ENCODE data around the gene PLEKHN1.

The PLEKHN1 gene

DNA sequence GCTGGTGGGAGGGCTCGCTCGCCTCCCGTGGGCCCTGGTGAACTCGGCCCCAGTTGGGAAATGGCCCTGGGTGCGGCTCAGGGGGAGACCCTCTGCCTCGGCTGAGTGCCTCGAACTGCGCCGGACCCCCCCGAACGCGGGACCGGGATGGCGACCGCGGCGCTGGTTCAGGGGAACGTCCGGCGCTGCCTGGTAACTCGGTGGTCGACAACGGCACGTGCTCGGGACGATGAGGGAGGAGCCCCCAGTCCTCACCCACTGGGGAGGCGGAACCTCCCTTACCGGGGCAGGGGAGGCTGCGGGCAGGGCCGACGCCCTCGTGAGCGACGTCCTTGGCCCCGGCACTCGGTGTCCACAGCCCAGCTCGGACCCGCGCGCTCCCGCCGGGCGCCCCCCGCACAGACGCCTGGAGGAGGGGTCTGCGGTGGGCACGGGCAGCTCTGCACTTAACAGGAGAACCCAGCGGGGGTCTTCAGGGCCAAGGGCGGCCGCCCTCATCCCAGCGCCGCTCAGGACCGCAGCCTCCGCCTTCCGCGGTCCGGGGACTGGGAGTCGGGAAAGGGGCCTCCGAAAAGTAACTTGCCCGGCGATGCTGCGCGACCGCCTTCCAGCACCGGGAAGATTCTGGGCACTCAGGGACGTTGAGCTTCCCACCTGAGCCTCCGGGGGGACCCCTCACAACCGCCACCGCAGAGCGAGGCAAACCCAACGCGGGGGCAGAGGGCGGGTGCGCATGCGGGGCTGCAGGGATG, 31.9 kb downstream of the PLEKHN1 start:
- Histone ChIP-seq H3K36me3 (ENCODE audit: control insufficient read depth in 2 of 2, insufficient read depth in 1 of 2, low read length in 2 of 2) (peaks cover 0 to 26% of the 10 kb centered on the region in 2 experiments; a peak in 2 of 3 replicates), H3K27ac (ENCODE audit: extremely low read depth, low read depth, low read length) (peak overlapping the region; percentile 97), H3K4me3 (ENCODE audit: low read depth, low read length) (peak overlapping the region; percentile 74), H3K4me1 (ENCODE audit: control insufficient read depth, insufficient read depth, low read length) (0 out of 2 replicates have a peak, but pooled peaks cover 3% of the 10 kb centered on the region), H3K9me3 (ENCODE audit: control insufficient read depth, insufficient read depth, low read depth, low read length) (no peaks in the 10 kb centered on the region)
- ChIA-PET POLR2A (interaction anchor here (0.7 to 6.5 kb wide), 8 partner anchors 9 to 118 kb away, joined by 3 to 44 read pairs (median 5); partner anchors contain the start of genes AGRN, C1orf159 and ISG15), CTCF (interaction anchor here (1.8 kb wide), 1 partner anchor 66 kb away, joined by 11 read pairs; no protein-coding TSS in a partner anchor)
- TF ChIP-seq ZNF837 (tag by site-specific recombination; IDR thresholded peaks at IDR 0.05) (peak; percentile 13; the same call in 1 of the 2 replicates), ZNF146 (tag by site-specific recombination; IDR thresholded peaks at IDR 0.05) (peak; percentile 14; the same call in 1 of the 2 replicates), GLI4 (tag by site-specific recombination; IDR thresholded peaks at IDR 0.05) (peak; percentile 71; the same call in 1 of the 2 replicates), ZBTB20 (tag by site-specific recombination; IDR thresholded peaks at IDR 0.05) (peak; percentile 97), ZNF398 (tag by site-specific recombination; IDR thresholded peaks at IDR 0.05) (peak; percentile 59), KLF1 (tag by site-specific recombination; IDR thresholded peaks at IDR 0.05) (peak; percentile 94), INSM2 (tag by site-specific recombination; IDR thresholded peaks at IDR 0.05) (0 out of 2 replicates have a peak, but pooled peaks have one; percentile 36), ZNF660 (tag by site-specific recombination; IDR thresholded peaks at IDR 0.05) (peak; percentile 24; the same call in 1 of the 2 replicates), ZNF76 (tag by site-specific recombination; IDR thresholded peaks at IDR 0.05; ENCODE audit: borderline replicate concordance, low read depth) (peak; percentile 42; the same call in 1 of the 2 replicates), BCL11A (tag by site-specific recombination; IDR thresholded peaks at IDR 0.05; ENCODE audit: low read depth) (peak; percentile 87; the same call in 1 of the 2 replicates), ZNF341 (tag by site-specific recombination; IDR thresholded peaks at IDR 0.05; ENCODE audit: low read depth) (no peak; the same call in 1 of the 2 replicates), KLF16 (tag by site-specific recombination; IDR thresholded peaks at IDR 0.05) (0 out of 2 replicates have a peak, but pooled peaks have one; percentile 43), GLIS1 (tag by site-specific recombination; IDR thresholded peaks at IDR 0.05) (peak; percentile 83), ZNF600 (tag by site-specific recombination; IDR thresholded peaks at IDR 0.05) (peak; percentile 81), WT1 (tag by site-specific recombination; IDR thresholded peaks at IDR 0.05) (peak; percentile 97), ZBTB10 (tag by site-specific recombination; IDR thresholded peaks at IDR 0.05) (peak; percentile 91), GLIS2 (tag by site-specific recombination; IDR thresholded peaks at IDR 0.05) (peak; percentile 85), ZSCAN16 (tag by site-specific recombination; IDR thresholded peaks at IDR 0.05) (no peak), SCRT1 (tag by site-specific recombination; IDR thresholded peaks at IDR 0.05; ENCODE audit: borderline replicate concordance) (no peak), PATZ1 (tag by site-specific recombination; IDR thresholded peaks at IDR 0.05) (peak; percentile 92), ZSCAN5A (tag by site-specific recombination; IDR thresholded peaks at IDR 0.05) (0 out of 2 replicates have a peak, but pooled peaks have one; percentile 17), ZNF473 (tag by site-specific recombination; IDR thresholded peaks at IDR 0.05) (no peak)
- TF ChIP-seq, protein P1, sequence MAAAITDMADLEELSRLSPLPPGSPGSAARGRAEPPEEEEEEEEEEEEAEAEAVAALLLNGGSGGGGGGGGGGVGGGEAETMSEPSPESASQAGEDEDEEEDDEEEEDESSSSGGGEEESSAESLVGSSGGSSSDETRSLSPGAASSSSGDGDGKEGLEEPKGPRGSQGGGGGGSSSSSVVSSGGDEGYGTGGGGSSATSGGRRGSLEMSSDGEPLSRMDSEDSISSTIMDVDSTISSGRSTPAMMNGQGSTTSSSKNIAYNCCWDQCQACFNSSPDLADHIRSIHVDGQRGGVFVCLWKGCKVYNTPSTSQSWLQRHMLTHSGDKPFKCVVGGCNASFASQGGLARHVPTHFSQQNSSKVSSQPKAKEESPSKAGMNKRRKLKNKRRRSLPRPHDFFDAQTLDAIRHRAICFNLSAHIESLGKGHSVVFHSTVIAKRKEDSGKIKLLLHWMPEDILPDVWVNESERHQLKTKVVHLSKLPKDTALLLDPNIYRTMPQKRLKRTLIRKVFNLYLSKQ (tag by site-specific recombination; IDR thresholded peaks at IDR 0.05; ENCODE audit: borderline replicate concordance): no peak
- TF ChIP-seq, protein P2, sequence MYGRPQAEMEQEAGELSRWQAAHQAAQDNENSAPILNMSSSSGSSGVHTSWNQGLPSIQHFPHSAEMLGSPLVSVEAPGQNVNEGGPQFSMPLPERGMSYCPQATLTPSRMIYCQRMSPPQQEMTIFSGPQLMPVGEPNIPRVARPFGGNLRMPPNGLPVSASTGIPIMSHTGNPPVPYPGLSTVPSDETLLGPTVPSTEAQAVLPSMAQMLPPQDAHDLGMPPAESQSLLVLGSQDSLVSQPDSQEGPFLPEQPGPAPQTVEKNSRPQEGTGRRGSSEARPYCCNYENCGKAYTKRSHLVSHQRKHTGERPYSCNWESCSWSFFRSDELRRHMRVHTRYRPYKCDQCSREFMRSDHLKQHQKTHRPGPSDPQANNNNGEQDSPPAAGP (tag by site-specific recombination; IDR thresholded peaks at IDR 0.05): peak; percentile 80

Data from HEK293 (cell line).